NCI-H748 (cell line): ENCODE results near the gene PODN.

Experiments
- DNase-seq: peaks from one replicate; lab custom pipeline; 2025; ENCODE audit not compliant: unreplicated experiment; lab: John Stamatoyannopoulos, UW

The PODN gene

GRCh38 chr1:53130598-53130877, 68.5 kb downstream of the PODN start:
- no peak for DNase-seq

- DNase-seq, result no peak
These were observed 69.0 kb downstream of the PODN start for GRCh38 chr1:53130878-53131589.

GRCh38 chr1:53131590-53131938, 69.6 kb downstream of the PODN start:
- no peak for DNase-seq

- no peak for DNase-seq
These were observed 70.2 kb downstream of the PODN start for GRCh38 chr1:53132176-53132575.

GRCh38 chr1:53133261-53134041, 71.4 kb downstream of the PODN start:
- no peak for DNase-seq

- DNase-seq, result no peak
These were observed 72.1 kb downstream of the PODN start for GRCh38 chr1:53134042-53134485.
